Endodermal cell (in vitro differentiated cells): ENCODE measurements around the gene FBXW4. TPM values are rescaled to one million over a fixed set of nuclear protein-coding genes. Genes with fewer than 3 reads are reported as not detected.

Experiments
- DNase-seq: peaks from one replicate; pipeline ENCODE4 v3.0.0-alpha.2; 2017
- H3K27ac ChIP-seq: 2 replicates; pipeline ENCODE4 v1.5.1; 2013; ENCODE audit warnings: mild to moderate bottlenecking, low read depth, low read length, moderate library complexity
- H3K27me3 ChIP-seq: 2 replicates; pipeline ENCODE4 v1.6.1; 2013; ENCODE audit warnings: mild to moderate bottlenecking, low read length, moderate library complexity; ENCODE audit not compliant: insufficient read depth, control insufficient read depth, poor library complexity, severe bottlenecking
- H3K36me3 ChIP-seq: 2 replicates; pipeline ENCODE4 v1.7.0; 2013; ENCODE audit warnings: mild to moderate bottlenecking, low read length, moderate library complexity; ENCODE audit not compliant: control insufficient read depth, insufficient read depth
- H3K4me1 ChIP-seq: one replicate; pipeline ENCODE4 v1.7.0; 2013; ENCODE audit warnings: low read length; ENCODE audit not compliant: control insufficient read depth, insufficient read depth
- H3K4me3 ChIP-seq: 2 replicates; pipeline ENCODE4 v1.5.1; 2013; ENCODE audit warnings: mild to moderate bottlenecking, low read length, moderate library complexity
- H3K9ac ChIP-seq: 2 replicates; pipeline ENCODE4 v1.6.1; 2013; ENCODE audit warnings: mild to moderate bottlenecking, low read length, moderate library complexity; ENCODE audit not compliant: poor library complexity, severe bottlenecking; ENCODE audit errors: extremely low read depth
- H3K9me3 ChIP-seq: 2 replicates; pipeline ENCODE4 v1.6.1; 2013; ENCODE audit warnings: mild to moderate bottlenecking, low read length, moderate library complexity; ENCODE audit not compliant: control insufficient read depth
- H3K27ac Mint-ChIP-seq: 2 replicates; pipeline ENCODE4 v1.8.0; 2020; ENCODE audit warnings: mixed read lengths
- H3K27me3 Mint-ChIP-seq: 2 replicates; pipeline ENCODE4 v1.8.0; 2021; ENCODE audit warnings: mild to moderate bottlenecking, mixed read lengths; ENCODE audit not compliant: insufficient read depth
- H3K36me3 Mint-ChIP-seq: 2 replicates; pipeline ENCODE4 v1.8.0; 2020; ENCODE audit warnings: low read depth, mixed read lengths
- H3K4me1 Mint-ChIP-seq: 2 replicates; pipeline ENCODE4 v1.8.0; 2020; ENCODE audit warnings: mixed read lengths
- H3K4me3 Mint-ChIP-seq: 2 replicates; pipeline ENCODE4 v1.8.0; 2020; ENCODE audit warnings: mild to moderate bottlenecking, moderate library complexity, mixed read lengths
- H3K9me3 Mint-ChIP-seq: 2 replicates; pipeline ENCODE4 v1.8.0; 2020; ENCODE audit warnings: mild to moderate bottlenecking, mixed read lengths
- WGBS, 2 experiments: methylation state at CpG; one replicate each; pipeline versions ENCODE4 v1.1.5 to v1.1.7; 2013; ENCODE audit warnings: missing lambda C conversion rate in 2 of 2, mixed read lengths in 1 of 2; ENCODE audit not compliant: insufficient coverage in 1 of 2, insufficient read length in 1 of 2; 5-methylcytosine and 5-hydroxymethylcytosine counted together
- microRNA-seq: library from miRNA; unstranded; fragments of <30 nt; microRNA quantifications from one replicate; pipeline ENCODE4 v1.2.0, GENCODE V29; 2020; ENCODE audit warnings: borderline microRNAs expressed
- total RNA-seq, 2 donors: library from RNA; stranded (reverse); fragmentation: NEBNext Ultra II Directional in 1 of 2; extraction: Animal tissue kit (Norgen Biotek cat#: 25700) in 1 of 2; gene quantifications; 2 replicates in 1 of 2; 3 replicates in 1 of 2; pipeline ENCODE4 v1.2.1, GENCODE V29; 2021
- TF ChIP-seq, protein P1 (sequence below): fragments of 200-600 bp; sonication (generic); conservative IDR thresholded peaks from 2 replicates; pipeline ENCODE4 v1.5.0; 2021; ENCODE audit warnings: antibody characterized with exemption, mild to moderate bottlenecking

FBXW4 gene
- total RNA-seq, 2 donors from 2014 or later, result 63.8 to 70.9 TPM

DNA sequence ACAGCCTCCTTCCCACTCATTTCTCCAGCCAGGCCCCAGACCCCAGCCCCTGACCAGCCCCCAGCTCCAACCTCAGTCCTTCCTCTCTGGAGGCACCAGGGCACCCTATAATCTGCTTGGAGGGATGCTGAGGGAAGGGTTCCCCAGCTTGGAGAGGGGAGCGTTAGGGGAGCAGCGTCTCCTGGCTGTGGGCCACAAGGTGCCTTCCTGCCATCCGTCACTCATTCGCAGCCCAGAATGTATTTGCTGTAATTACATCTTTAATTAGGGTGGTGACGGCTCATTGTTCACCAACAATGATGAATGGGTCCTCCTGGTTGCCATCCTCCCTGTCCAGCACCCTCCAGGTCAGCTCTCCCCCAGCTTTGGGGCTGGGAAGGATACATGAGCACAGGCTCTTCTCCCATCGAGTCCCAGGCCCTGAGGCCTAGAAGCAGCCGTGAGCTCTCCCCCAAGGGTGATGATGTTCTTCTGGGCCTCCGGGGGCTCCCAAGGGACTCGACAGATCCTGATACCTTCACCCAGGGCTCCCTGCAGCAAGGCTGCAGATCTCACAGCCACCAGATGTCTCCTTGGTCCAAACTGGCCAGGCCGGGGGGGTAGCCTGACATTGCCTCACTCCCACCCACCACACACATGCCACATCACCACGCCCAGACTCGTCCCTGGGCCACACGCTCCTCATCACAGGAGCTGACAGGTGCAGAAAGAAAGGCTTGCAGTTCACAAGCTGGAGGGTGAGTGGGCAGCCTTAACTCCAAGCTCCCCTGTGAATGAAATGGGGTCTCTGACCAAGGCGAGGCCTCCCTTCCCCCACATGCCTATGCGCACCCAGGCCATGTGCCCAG, 133.7 kb downstream of the FBXW4 start:
- no peaks in the 10 kb centered on the region for H3K36me3 ChIP-seq
- H3K9ac ChIP-seq, result no peak overlapping the region
- TF ChIP-seq, protein P1, sequence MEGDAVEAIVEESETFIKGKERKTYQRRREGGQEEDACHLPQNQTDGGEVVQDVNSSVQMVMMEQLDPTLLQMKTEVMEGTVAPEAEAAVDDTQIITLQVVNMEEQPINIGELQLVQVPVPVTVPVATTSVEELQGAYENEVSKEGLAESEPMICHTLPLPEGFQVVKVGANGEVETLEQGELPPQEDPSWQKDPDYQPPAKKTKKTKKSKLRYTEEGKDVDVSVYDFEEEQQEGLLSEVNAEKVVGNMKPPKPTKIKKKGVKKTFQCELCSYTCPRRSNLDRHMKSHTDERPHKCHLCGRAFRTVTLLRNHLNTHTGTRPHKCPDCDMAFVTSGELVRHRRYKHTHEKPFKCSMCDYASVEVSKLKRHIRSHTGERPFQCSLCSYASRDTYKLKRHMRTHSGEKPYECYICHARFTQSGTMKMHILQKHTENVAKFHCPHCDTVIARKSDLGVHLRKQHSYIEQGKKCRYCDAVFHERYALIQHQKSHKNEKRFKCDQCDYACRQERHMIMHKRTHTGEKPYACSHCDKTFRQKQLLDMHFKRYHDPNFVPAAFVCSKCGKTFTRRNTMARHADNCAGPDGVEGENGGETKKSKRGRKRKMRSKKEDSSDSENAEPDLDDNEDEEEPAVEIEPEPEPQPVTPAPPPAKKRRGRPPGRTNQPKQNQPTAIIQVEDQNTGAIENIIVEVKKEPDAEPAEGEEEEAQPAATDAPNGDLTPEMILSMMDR, result no peak
- Mint-ChIP-seq H3K9me3 (no peaks in the 10 kb centered on the region), H3K27ac (no peak overlapping the region), H3K36me3 (no peaks in the 10 kb centered on the region), H3K4me3 (no peak overlapping the region), H3K27me3 (peaks cover 31% of the 10 kb centered on the region), H3K4me1 (no peaks in the 10 kb centered on the region)
- WGBS, 2 experiments, result 96 to 100% methylated on average over 6 to 15 of the region's 15 CpGs
- no peaks in the 10 kb centered on the region for H3K9me3 ChIP-seq
- peak; percentile 54 for DNase-seq
- no peak overlapping the region for H3K4me3 ChIP-seq
- H3K27ac ChIP-seq, result no peak overlapping the region
- peaks cover 6% of the 10 kb centered on the region for H3K27me3 ChIP-seq
- no peaks in the 10 kb centered on the region for H3K4me1 ChIP-seq

Small RNA genes lying within 50 kb of the gene (microRNA-seq; reads per million reads assigned to microRNA genes)
- gene MIR3158-1 (not detected), gene MIR3158-2 (not detected)

Other genes starting within 250 kb of the FBXW4 start
- gene POLL, start 106.9 kb downstream of the FBXW4 start, total RNA-seq, result 10 to 100 TPM; 51.8 to 59.3 TPM
- gene DPCD, start 106.8 kb downstream of the FBXW4 start, total RNA-seq, result 10 to 100 TPM; 33.3 to 52.0 TPM
- 10 to 100 TPM; 13.3 to 46.5 TPM for gene FGF8, start 80.9 kb upstream of the FBXW4 start, total RNA-seq
- 100 to 1,000 TPM in 1 of 2 donors, 10 to 100 TPM in 1; 82.2 to 133 TPM for gene NPM3, start 88.3 kb upstream of the FBXW4 start, total RNA-seq
- 100 to 1,000 TPM; 138 to 149 TPM for gene OGA, start 123.3 kb upstream of the FBXW4 start, total RNA-seq
- 1 to 10 TPM; 2.8 to 3.0 TPM for gene KCNIP2, start 148.6 kb upstream of the FBXW4 start, total RNA-seq